Femur (tissue), 1 donor: ENCODE results near the gene RHEB.

Experiments used
- DNase-seq: peaks from one replicate; pipeline ENCODE4 v3.0.0-alpha.2; 2017

RHEB gene

GRCh38 chr7:151465169-151465568 lies 54.5 kb downstream of the RHEB start:
- no peak for DNase-seq

GRCh38 chr7:151462306-151462779 lies 57.4 kb downstream of the RHEB start:
- DNase-seq = no peak

GRCh38 chr7:151461942-151462230 lies 57.8 kb downstream of the RHEB start:
- DNase-seq = no peak

GRCh38 chr7:151461096-151461941 lies 58.4 kb downstream of the RHEB start:
- no peak for DNase-seq

- DNase-seq = no peak
Measured at GRCh38 chr7:151460474-151460855, 59.2 kb downstream of the RHEB start.

GRCh38 chr7:151459726-151460473 lies 59.8 kb downstream of the RHEB start:
- peak; percentile 89 for DNase-seq

GRCh38 chr7:151457534-151457933 lies 62.2 kb downstream of the RHEB start:
- no peak for DNase-seq

- no peak for DNase-seq
Measured at GRCh38 chr7:151456782-151457181, 62.9 kb downstream of the RHEB start.

GRCh38 chr7:151456276-151456675 lies 63.4 kb downstream of the RHEB start:
- DNase-seq = no peak

GRCh38 chr7:151455690-151456089 lies 64.0 kb downstream of the RHEB start:
- DNase-seq = no peak

- no peak for DNase-seq
Measured at GRCh38 chr7:151454932-151455530, 64.7 kb downstream of the RHEB start.

GRCh38 chr7:151454305-151454704 lies 65.4 kb downstream of the RHEB start:
- no peak for DNase-seq

GRCh38 chr7:151453326-151453791 lies 66.3 kb downstream of the RHEB start:
- no peak for DNase-seq

- DNase-seq = no peak
Measured at GRCh38 chr7:151452680-151453325, 66.9 kb downstream of the RHEB start.

- no peak for DNase-seq
Measured at GRCh38 chr7:151451626-151452571, 67.8 kb downstream of the RHEB start.

- DNase-seq = no peak
Measured at GRCh38 chr7:151451156-151451555, 68.5 kb downstream of the RHEB start.

- DNase-seq = no peak
Measured at GRCh38 chr7:151449990-151450389, 69.7 kb downstream of the RHEB start.

GRCh38 chr7:151448261-151449252 lies 71.1 kb downstream of the RHEB start:
- DNase-seq = peak; percentile 82

GRCh38 chr7:151447901-151448260 lies 71.8 kb downstream of the RHEB start:
- DNase-seq = no peak

- peak; percentile 11 for DNase-seq
Measured at GRCh38 chr7:151447312-151447711, 72.4 kb downstream of the RHEB start.

- no peak for DNase-seq
Measured at GRCh38 chr7:151446412-151446811, 73.3 kb downstream of the RHEB start.
